Stimulated activated naive CD8-positive, alpha-beta T cell treated with anti-CD3 and anti-CD28 coated beads, Interleukin-15, Interleukin-2, amounts not matched to agents 100 U/mL and 50 U/mL, for 24 hours (primary cell): ENCODE measurements around the gene ARMC12.
A peak's percentile ranks its signal among the peaks of the same experiment; 100 is the strongest.
"Not testable (repeated sequence)": the region's sequence is repeated elsewhere in the genome, so short reads cannot be mapped to it uniquely, and the experiment has no call there.

ENCODE experiments used
- ATAC-seq: fragments of 150-1000 bp; cut with Tn5 transposase; one replicate; pipeline ENCODE4 v1.10.0; 2021
- DNase-seq: peaks from one replicate; pipeline ENCODE4 v3.0.0; 2021

Gene ARMC12, protein sequence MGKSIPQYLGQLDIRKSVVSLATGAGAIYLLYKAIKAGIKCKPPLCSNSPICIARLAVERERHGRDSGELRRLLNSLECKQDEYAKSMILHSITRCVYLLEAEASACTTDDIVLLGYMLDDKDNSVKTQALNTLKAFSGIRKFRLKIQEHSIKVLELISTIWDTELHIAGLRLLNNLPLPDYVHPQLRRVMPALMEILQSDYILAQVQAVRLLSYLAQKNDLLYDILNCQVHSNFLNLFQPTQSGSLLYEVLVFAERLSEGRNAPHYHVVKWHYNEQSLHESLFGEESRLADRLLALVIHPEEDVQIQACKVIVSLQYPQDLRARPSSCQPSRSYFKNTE

GRCh38 chr6:35736982-35737412 is at the start of gene ARMC12:
Gene ARMC12, plus strand, starts transcription at chr6:35737032. Its CDS starts 77 bp downstream, at chr6:35737109.
- DNase-seq = no peak
- no peak for ATAC-seq

DNA sequence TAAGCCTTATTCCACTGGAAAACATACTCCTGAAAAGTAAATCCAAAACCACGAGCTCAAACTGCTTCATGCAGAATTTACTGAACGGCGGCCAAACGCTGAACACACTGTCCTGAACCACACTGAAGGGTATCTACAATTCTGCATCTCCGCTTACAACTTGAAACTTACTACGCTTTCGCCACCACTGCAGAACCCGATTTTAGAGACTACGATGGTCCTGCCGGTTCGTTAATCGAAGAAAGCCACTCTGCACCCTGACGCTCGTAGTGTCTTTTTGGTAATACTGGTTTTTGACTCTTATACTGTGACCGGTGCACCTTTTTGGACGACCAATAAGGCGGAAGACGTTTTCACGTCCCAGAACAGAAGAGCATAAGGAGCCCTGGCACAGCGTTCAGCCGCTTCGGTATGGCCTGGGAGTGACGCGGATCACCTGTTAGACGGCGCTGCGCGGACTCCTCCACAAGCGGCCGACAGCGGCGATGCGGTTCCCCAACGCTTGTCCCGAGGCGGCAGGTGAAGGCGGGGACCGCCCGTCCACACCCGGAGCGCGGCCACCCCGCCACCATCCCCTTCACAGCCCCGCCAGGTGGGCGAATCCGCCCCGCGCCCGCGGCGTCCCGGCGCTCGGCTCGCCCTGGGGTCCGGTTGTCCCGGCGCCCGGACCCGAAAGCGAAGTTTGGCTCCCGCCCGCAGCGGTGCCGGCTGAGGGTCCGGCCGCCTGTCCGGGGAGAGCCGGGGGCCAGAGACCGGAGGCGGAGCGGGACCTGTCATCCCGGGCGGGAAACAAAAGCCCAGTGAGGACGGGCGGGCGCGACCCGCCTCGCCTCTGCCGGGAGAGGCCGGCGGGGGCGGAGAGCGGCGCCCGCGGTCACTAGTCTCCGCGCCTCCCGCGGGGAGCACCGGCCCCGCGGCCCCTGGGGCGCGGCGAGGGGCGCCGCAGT is 48.9 kb upstream of the ARMC12 start:
- ATAC-seq (peak; percentile 53), DNase-seq (peak; percentile 66)

- DNase-seq (peak; percentile 95), ATAC-seq (peak; percentile 95)
Measured at GRCh38 chr6:35688605-35689322, 48.1 kb upstream of the ARMC12 start, which contains the start of gene FKBP5. Gene FKBP5, minus strand, starts transcription at chr6:35688915. Its CDS starts 46,091 bp downstream, at chr6:35642824.

GRCh38 chr6:35690006-35690405 is 46.8 kb upstream of the ARMC12 start:
- not testable (repeated sequence) for ATAC-seq, DNase-seq

- DNase-seq (no peak), ATAC-seq (no peak)
Measured at GRCh38 chr6:35690484-35690883, 46.3 kb upstream of the ARMC12 start.

DNA sequence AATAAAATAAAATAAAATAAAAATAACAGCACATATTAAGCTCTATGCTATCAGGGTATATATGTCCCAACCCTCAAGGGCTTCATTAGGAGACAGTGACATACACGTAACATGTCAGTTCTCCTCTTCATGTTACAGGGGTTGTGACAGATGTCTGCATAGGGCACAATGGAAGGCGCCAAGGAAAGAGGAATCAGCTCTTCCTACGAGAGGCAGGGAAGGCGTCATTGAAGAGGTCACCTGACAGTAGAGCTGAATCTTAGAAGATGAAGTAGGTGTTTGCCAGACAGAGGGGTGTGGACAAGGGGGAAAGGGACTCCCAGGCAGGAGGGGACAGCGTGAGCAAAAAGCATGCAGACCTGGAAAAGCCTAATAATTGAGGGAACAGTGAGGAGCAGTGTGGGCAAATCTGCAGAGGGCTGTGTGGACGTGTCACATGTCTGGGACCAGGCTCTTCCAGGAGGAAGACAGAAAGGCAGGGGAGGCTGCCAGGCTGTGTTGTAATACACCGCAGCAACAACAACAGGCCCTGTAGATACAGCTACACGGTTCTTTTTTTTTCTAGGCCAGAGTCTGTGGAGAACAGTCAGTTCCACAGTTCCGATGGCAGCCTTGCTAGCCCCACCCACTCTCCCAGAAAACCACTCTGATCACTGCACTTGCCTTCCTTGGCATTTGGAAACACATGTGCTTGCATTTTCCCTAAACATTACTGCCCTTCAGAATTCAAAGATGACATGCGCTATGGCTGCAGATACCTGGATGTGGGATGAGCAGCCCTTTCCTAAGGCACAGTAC is 45.6 kb upstream of the ARMC12 start:
- ATAC-seq = no peak
- DNase-seq = no peak

DNA sequence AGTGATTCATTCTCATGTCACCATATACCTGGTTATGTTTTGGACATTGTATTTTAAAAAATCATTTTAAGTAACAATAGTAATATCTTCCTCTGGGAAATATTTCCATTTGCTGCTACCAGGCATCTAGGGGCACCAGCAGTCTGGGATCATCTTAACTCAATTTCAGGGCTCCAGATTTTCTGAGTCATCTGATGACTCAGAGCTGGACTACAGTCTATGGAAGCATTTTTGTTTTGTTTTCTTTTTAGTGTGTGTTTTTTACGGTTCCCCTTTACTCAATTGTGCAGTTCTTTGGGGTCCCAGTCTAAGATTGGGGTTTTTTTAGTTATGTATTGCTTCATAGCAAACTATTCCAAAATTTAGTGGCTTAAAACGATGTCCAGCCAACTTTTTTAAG is 42.4 kb upstream of the ARMC12 start:
- no peak for ATAC-seq

GRCh38 chr6:35698430-35698829 is 38.4 kb upstream of the ARMC12 start:
- not testable (repeated sequence) for ATAC-seq, DNase-seq

More for the DNA sequence above, 42.4 kb upstream of the ARMC12 start:
- no peak for DNase-seq

DNA sequence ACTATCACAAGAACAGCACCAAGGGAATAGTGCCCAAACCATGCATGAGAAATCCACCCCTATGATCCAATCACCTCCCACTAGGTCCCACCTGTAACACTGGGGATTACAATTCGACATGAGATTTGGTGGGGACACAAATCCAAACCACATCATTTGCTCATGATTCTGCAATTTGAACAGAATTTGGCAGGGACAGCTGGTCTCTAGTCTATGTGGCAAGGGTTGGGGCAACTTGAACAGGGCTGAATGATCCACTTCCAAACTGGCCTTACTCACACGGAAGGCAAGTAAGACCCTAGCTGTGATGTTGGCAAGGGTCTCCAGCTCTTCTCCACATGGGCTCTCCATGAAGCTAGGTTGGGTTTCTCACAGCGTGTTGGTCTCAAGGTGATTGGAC is 38.0 kb upstream of the ARMC12 start:
- ATAC-seq = no peak
- DNase-seq = no peak

- DNase-seq (no peak), ATAC-seq (no peak)
Measured at GRCh38 chr6:35703554-35703953, 33.3 kb upstream of the ARMC12 start.

DNA sequence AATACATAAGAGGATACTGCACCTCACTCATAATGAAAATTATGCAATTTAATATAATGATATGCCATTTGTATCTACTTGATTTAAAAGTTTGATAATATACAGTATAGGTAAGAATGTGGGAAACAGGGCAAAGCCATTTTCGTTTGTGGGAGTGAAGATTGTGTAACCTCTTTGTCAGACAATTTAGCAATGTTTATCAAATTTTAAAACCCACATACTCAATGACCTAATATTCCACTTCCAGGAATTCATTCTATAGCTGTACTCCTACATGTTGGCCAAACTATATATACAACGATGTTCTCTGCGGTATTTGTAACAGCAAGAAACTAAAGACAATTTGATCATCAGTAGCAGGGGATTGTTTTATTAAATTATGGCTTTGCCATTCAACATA is 30.4 kb upstream of the ARMC12 start:
- no peak for DNase-seq
- no peak for ATAC-seq

- DNase-seq (no peak), ATAC-seq (no peak)
Measured at GRCh38 chr6:35707714-35708407, 29.0 kb upstream of the ARMC12 start.

DNA sequence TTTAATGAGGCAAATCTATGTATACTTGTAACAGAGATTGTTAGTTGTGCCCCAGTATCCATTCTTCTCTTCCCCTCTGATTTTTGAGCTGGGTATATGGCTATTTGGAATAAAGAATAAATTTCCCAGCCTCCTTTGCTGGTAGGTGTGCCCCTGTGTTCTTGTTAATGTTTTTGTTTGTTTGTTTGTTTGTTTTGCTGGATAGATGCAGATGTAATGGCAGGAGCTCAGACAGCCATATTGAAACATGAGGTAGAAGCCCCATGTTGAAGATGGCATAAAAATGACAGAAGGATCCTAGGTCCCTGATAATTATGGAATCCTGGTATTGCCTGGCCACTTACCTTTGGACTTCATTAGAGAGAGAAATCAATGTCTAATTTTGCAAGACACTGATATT is 28.2 kb upstream of the ARMC12 start:
- DNase-seq = no peak
- no peak for ATAC-seq

GRCh38 chr6:35710241-35710847 is 26.5 kb upstream of the ARMC12 start:
- peak; percentile 36 for DNase-seq
- peak; percentile 98 for ATAC-seq

DNA sequence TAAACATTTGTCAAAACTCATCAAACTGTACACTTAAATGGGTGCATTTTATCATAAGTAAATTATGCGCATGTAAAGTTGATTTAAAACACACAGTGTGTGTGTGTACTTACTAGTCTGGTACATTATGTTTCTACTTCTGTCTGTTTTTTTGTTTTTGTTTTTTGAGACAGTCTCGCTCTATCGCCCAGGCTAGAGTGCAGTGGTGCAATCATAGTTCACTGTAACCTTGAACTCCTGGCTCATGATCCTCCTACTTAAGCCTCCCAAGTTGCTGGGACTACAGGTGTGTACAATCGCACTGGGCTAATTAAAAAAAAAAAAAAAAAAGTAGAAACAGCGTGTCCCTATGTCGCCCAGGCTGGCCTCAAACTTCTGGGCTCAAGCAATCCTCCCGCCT is 25.1 kb upstream of the ARMC12 start:
- ATAC-seq (no peak), DNase-seq (no peak)

- no peak for DNase-seq
- ATAC-seq = no peak
Measured at GRCh38 chr6:35713006-35713767, 23.6 kb upstream of the ARMC12 start.

DNA sequence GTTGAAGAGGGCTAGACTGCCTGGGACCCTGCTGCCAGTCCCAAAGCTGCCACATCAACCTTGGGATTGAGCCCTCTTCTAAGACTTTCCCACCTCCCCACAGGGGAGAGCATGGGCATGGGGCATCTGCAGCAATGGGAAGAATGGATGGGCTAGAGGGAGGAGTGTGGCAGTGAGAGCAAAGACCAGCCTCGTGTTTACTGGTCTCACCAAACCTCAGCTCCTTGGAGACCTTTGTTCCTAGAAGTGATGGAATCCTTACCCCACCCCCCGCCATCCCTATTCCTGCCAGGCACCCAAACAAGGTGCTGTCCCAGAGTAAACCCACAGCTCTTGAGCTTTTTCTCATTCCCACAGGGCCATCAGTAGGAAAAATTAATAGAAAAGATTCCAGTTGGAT is 20.0 kb upstream of the ARMC12 start:
- no peak for ATAC-seq
- no peak for DNase-seq

DNA sequence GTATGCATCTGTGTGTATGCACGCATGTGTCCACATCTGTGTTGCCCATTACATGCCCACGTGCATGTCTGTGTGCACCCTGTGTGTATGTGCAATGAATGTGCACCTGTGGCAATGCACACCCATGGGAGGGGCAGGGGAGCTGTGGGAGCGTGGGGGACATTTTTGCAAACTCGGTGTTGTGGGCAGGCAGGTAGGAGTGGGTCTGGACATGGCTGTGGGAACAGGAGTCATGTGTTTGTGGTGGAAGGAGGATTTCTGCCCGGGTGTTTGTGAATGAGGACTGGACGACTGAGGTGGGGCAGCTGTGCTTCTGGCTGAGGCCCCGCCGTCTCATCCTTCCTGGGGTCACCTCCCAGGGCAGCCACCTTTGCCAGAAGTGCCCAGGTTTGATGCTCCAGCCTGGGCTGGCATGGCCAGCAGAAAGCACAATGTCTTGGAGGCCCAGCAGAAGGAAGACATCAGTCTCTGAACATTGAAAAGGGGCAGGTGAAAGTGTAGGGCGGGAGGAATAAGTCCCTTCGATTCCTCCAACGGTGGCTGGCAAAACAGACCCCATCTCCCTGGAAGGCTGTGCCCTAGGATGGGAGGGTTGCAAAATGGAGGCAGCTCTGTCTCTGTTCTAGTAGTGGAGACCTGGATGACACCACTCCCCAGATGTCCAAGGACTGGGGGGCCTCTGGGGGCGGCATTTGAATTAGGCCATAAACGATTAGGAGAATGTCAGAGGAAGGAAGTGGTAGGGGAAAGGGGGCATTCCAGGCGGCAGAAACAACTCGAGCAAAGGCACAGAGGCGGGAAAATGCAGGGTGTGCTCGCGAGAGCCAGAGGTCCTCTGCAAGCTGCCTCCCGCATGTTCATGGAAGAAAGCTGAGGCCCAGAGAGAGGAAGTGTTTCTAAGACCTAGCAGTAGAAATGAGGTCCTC is 19.1 kb upstream of the ARMC12 start:
- ATAC-seq (no peak), DNase-seq (no peak)

DNA sequence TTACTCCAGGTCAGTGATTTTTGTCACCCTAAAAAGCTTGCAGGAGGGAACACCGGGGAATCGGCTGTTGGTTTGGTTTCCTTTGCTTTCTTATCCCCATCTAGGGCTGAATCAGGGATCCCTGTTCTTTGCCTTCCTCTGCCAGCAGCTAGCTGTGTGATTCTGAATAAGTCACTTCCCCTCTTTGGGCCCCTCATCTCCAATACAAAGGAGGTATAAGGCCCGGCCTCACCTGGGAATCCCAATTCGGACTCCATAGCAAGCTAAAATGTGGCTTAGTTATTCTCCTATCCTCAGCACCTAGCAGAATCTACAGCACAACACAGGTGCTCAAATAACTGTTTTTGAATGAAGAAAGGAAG is 18.5 kb upstream of the ARMC12 start:
- DNase-seq = no peak
- ATAC-seq = no peak
